OCI-LY7 (cell line): ENCODE measurements around the gene ZNF850. TPM values are rescaled to one million over a fixed set of nuclear protein-coding genes. Genes with fewer than 3 reads are reported as not detected.
A peak's percentile ranks its signal among the peaks of the same experiment; 100 is the strongest.
"Not testable (repeated sequence)": the region's sequence is repeated elsewhere in the genome, so short reads cannot be mapped to it uniquely, and the experiment has no call there.

Experiments
- BruUV-seq: library from RNA; stranded (reverse); fragments of 400-500 nt; replicated peaks from 2 replicates; lab custom pipeline; 2021; lab: Mats Ljungman, UMichigan
- CTCF ChIA-PET: fragments of 300-600 bp; sonication (Branson Sonifier 250); formaldehyde crosslinking; loops from one replicate; lab custom pipeline; 2022; ENCODE audit warnings: antibody characterized with exemption; ENCODE audit not compliant: unreplicated experiment; lab: Charles Lee
- POLR2A ChIA-PET: fragments of 300-600 bp; sonication (Branson Sonifier 250); formaldehyde crosslinking; loops from one replicate; lab custom pipeline; 2022; ENCODE audit warnings: antibody characterized with exemption; lab: Charles Lee
- DNase-seq: peaks from one replicate; pipeline ENCODE4 v3.0.0-alpha.2; 2015; ENCODE audit warnings: low spot score
- H2AFZ ChIP-seq: fragments of 200-600 bp; sonication (generic), shearing (Covaris generic); 2 replicates; pipeline ENCODE4 v1.6.1; 2014; ENCODE audit warnings: mild to moderate bottlenecking, antibody characterized with exemption, low read length, moderate library complexity
- H3K27ac ChIP-seq: fragments of 200-600 bp; sonication (generic); 2 replicates; pipeline ENCODE4 v1.5.1; 2014; ENCODE audit warnings: mixed run types, low read depth, mild to moderate bottlenecking, moderate library complexity, low read length, inconsistent platforms; ENCODE audit not compliant: poor library complexity, severe bottlenecking
- H3K36me3 ChIP-seq: fragments of 200-600 bp; sonication (generic); 2 replicates; pipeline ENCODE4 v1.6.1; 2014; ENCODE audit warnings: mild to moderate bottlenecking, antibody characterized with exemption, low read length, moderate library complexity, mixed read lengths; ENCODE audit not compliant: insufficient read depth
- H3K4me1 ChIP-seq: fragments of 200-600 bp; sonication (generic); 2 replicates; pipeline ENCODE4 v1.5.1; 2014; ENCODE audit warnings: mild to moderate bottlenecking, low read length; ENCODE audit not compliant: insufficient read depth, poor library complexity, severe bottlenecking
- H3K4me2 ChIP-seq: fragments of 200-600 bp; sonication (generic); 2 replicates; pipeline ENCODE4 v1.6.1; 2014; ENCODE audit warnings: mild to moderate bottlenecking, low read length
- H3K4me3 ChIP-seq: fragments of 200-600 bp; sonication (generic); 2 replicates; pipeline ENCODE4 v1.5.1; 2014; ENCODE audit warnings: mild to moderate bottlenecking, low read depth, low read length; ENCODE audit not compliant: poor library complexity, severe bottlenecking
- H3K79me2 ChIP-seq: fragments of 200-600 bp; sonication (generic); 2 replicates; pipeline ENCODE4 v1.6.1; 2016; ENCODE audit warnings: low read depth, mild to moderate bottlenecking, low read length, moderate library complexity, mixed read lengths; ENCODE audit not compliant: insufficient read depth
- H3K9me2 ChIP-seq: fragments of 200-600 bp; sonication (generic); 2 replicates; pipeline ENCODE4 v1.6.1; 2016; ENCODE audit warnings: mild to moderate bottlenecking, low read length, mixed read lengths; ENCODE audit not compliant: insufficient read depth
- H3K9me3 ChIP-seq: fragments of 200-600 bp; sonication (generic); 2 replicates; pipeline ENCODE4 v1.6.1; 2014; ENCODE audit warnings: mild to moderate bottlenecking, mixed run types, low read length, mixed read lengths
- H4K20me1 ChIP-seq: fragments of 200-600 bp; sonication (generic); 2 replicates; pipeline ENCODE4 v1.6.1; 2014; ENCODE audit warnings: mild to moderate bottlenecking, antibody characterized with exemption, low read length, moderate library complexity, mixed read lengths; ENCODE audit not compliant: insufficient read depth
- EZH2phosphoT487 ChIP-seq: fragments of 200-600 bp; sonication (generic); IDR thresholded peaks from 2 replicates; pipeline ENCODE4 v1.6.1; 2018; ENCODE audit warnings: low read depth, borderline replicate concordance, mild to moderate bottlenecking, mixed run types, antibody characterized with exemption, low read length, moderate library complexity, mixed read lengths
- intact Hi-C: fragments of 100-400 bp; cut with micrococcal nuclease; formaldehyde crosslinking; loops from one replicate; pipeline ENCODE4 v1.10.0; 2022; ENCODE audit not compliant: unreplicated experiment
- total RNA-seq, 2 experiments: library from RNA; depleted of rRNA in 1 of 2; stranded (reverse); fragments of >200 nt in 1 of 2; shearing (Covaris generic) in 1 of 2; gene quantifications; 2 replicates each; pipeline ENCODE4 v1.2.3, GENCODE V29; 2014 to 2022
- TF ChIP-seq, protein P1 (sequence below): fragments of 200-600 bp; sonication (generic); conservative IDR thresholded peaks from 2 replicates; pipeline ENCODE4 v1.5.1; 2014; ENCODE audit warnings: mild to moderate bottlenecking, antibody characterized with exemption, low read length, moderate library complexity, mixed read lengths

Gene ZNF850
- total RNA-seq, 2 experiments from 2014 or later: 8.4 to 10.6 TPM

DNA sequence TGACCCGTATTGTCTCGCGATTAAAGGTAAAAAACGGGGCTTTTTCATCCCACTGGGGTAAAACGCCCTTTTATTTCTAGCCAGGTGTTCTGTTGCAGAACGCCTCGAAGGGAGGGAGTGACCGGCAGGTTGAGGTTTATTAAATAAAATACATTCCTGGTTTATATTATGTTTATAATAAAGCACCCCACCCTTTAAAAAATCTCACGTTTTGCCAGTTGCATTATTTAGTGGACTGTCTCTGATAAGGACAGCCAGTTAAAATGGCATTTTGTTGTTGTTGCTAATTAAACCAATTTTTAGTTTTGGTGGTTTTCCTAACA, 25.1 kb upstream of the ZNF850 start:
- 0 out of 2 replicates have a peak, but pooled peaks cover 3% of the 10 kb centered on the region for H3K9me3 ChIP-seq
- BruUV-seq: TSS peak; percentile 89
- no peaks in the 10 kb centered on the region for H3K36me3 ChIP-seq
- no peaks in the 10 kb centered on the region for H4K20me1 ChIP-seq
- intact Hi-C loops: no loop called here
- H3K4me1 ChIP-seq: no peaks in the 10 kb centered on the region
- no peak overlapping the region for H2AFZ ChIP-seq
- ChIA-PET POLR2A (no interaction called here), CTCF (no interaction called here)
- DNase-seq: no peak
- no peaks in the 10 kb centered on the region for H3K79me2 ChIP-seq
- no peak overlapping the region for H3K27ac ChIP-seq
- H3K9me2 ChIP-seq: no peaks in the 10 kb centered on the region
- H3K4me3 ChIP-seq: peak overlapping the region; percentile 32
- no peak overlapping the region for H3K4me2 ChIP-seq
- TF ChIP-seq, protein P1, sequence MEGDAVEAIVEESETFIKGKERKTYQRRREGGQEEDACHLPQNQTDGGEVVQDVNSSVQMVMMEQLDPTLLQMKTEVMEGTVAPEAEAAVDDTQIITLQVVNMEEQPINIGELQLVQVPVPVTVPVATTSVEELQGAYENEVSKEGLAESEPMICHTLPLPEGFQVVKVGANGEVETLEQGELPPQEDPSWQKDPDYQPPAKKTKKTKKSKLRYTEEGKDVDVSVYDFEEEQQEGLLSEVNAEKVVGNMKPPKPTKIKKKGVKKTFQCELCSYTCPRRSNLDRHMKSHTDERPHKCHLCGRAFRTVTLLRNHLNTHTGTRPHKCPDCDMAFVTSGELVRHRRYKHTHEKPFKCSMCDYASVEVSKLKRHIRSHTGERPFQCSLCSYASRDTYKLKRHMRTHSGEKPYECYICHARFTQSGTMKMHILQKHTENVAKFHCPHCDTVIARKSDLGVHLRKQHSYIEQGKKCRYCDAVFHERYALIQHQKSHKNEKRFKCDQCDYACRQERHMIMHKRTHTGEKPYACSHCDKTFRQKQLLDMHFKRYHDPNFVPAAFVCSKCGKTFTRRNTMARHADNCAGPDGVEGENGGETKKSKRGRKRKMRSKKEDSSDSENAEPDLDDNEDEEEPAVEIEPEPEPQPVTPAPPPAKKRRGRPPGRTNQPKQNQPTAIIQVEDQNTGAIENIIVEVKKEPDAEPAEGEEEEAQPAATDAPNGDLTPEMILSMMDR: no peak
- TF ChIP-seq EZH2phosphoT487: no peak

DNA sequence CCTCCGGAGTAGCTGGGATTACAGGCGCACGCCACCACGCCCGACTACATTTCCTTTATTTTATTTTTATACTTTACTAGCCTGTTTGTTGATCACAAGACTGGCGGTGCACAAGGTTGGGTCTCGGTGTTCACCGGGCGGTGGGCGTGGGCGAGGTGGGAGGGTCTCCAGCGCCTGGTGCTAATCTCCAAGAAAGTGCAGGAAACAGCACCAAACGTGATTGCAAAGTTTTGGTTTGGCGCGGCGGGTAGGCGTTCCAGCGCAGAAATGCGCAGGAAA, 24.0 kb upstream of the ZNF850 start:
- ChIA-PET CTCF (no interaction called here), POLR2A (no interaction called here)
- Histone ChIP-seq H3K36me3 (no peaks in the 10 kb centered on the region), H3K4me1 (no peaks in the 10 kb centered on the region), H4K20me1 (no peaks in the 10 kb centered on the region), H3K79me2 (no peaks in the 10 kb centered on the region), H3K4me2 (no peak overlapping the region), H3K9me3 (0 out of 2 replicates have a peak, but pooled peaks cover 3% of the 10 kb centered on the region), H2AFZ (no peak overlapping the region), H3K9me2 (no peaks in the 10 kb centered on the region), H3K4me3 (no peak overlapping the region), H3K27ac (no peak overlapping the region)
- BruUV-seq: no TSS peak
- DNase-seq: no peak
- no peak for TF ChIP-seq EZH2phosphoT487
- intact Hi-C loops: no loop called here

DNA sequence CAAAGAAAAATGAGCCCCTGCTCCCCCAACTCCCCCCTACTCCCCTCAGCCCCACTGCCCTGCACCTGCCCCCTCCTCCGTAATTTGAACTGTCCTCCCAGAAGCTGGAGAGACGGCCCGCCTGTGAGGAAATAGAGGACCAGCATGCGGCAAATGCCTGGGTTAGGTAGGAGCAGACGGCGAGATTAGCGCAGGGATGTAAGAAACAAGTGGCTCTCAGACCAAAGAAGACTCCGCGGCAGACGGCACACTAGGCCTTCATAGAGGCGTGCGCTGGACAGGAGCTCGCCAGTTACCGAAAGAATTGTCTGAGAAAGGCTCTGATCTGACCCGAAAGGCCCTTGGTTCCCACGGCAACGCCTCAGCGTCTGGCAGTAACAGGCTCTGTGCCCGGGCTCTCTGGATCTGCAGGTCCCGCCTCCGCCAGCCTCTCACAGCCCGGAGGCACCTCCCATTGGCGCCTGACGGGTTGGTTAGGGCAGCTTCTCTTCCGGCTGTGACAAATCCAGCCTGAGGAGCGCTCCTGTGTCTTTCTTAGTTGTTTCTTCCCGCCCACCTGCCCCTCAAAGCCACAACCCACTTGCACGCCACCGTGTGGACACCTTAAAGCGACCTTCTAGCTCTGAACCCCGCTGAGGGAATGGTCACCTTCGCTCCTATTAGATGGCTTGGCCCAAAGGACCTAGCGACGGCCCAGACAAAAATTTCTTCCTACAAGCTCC, 19.0 kb upstream of the ZNF850 start:
- H2AFZ ChIP-seq, H3K4me1 ChIP-seq, H4K20me1 ChIP-seq, BruUV-seq, H3K4me3 ChIP-seq, H3K4me2 ChIP-seq, H3K27ac ChIP-seq, DNase-seq, H3K9me3 ChIP-seq, CTCF ChIA-PET, intact Hi-C loops, H3K79me2 ChIP-seq, H3K36me3 ChIP-seq, H3K9me2 ChIP-seq: not testable (repeated sequence)
- POLR2A ChIA-PET: interaction anchor here (0.7 kb wide), 1 partner anchor 408 kb away, joined by 4 read pairs; no protein-coding TSS in a partner anchor
